DOHH2 (cell line): ENCODE results near the gene TBCD.

Experiments
- EZH2phosphoT487 ChIP-seq: fragments of 200-600 bp; sonication (generic); IDR thresholded peaks from 2 replicates; pipeline ENCODE4 v1.6.1; 2017; ENCODE audit warnings: borderline replicate concordance, mild to moderate bottlenecking, antibody characterized with exemption, low read length, moderate library complexity, mixed read lengths
- TF ChIP-seq, protein P1 (sequence below): fragments of 200-600 bp; sonication (generic); IDR thresholded peaks from one replicate; pipeline ENCODE4 v1.5.1; 2014; ENCODE audit warnings: antibody characterized with exemption, mild to moderate bottlenecking, low read depth, low read length; ENCODE audit not compliant: poor library complexity, severe bottlenecking

DNA sequence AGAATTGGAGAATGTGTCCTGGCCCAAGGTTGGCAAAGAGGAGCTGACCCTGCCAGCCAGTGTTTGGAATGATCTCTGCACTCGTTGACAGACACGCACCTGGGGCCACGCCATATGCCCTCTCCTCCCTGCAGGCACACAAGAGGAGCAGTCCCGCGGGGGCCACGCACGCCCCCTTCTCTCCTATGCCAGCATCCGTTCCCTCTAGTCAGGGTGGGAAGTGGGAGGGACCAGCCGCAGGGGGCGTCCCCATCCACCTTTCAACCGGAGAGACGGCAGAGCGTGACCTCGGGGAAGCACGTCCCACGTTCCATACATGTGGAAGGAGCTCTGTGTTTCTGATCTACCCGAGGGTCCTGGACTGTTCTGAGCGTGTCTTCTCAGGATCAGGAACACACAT, 174.9 kb downstream of the TBCD start:
- TF ChIP-seq, protein P1, sequence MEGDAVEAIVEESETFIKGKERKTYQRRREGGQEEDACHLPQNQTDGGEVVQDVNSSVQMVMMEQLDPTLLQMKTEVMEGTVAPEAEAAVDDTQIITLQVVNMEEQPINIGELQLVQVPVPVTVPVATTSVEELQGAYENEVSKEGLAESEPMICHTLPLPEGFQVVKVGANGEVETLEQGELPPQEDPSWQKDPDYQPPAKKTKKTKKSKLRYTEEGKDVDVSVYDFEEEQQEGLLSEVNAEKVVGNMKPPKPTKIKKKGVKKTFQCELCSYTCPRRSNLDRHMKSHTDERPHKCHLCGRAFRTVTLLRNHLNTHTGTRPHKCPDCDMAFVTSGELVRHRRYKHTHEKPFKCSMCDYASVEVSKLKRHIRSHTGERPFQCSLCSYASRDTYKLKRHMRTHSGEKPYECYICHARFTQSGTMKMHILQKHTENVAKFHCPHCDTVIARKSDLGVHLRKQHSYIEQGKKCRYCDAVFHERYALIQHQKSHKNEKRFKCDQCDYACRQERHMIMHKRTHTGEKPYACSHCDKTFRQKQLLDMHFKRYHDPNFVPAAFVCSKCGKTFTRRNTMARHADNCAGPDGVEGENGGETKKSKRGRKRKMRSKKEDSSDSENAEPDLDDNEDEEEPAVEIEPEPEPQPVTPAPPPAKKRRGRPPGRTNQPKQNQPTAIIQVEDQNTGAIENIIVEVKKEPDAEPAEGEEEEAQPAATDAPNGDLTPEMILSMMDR = no peak
- no peak for TF ChIP-seq EZH2phosphoT487
